Skeletal muscle tissue (tissue), 4 donors: ENCODE data around the gene ATP11C. TPM values are rescaled to one million over a fixed set of nuclear protein-coding genes. Genes with fewer than 3 reads are reported as not detected.
"Not testable (repeated sequence)": the region's sequence is repeated elsewhere in the genome, so short reads cannot be mapped to it uniquely, and the experiment has no call there.

Experiments
- H3K27ac ChIP-seq: one replicate; pipeline ENCODE4 v1.7.0; 2013; ENCODE audit warnings: mild to moderate bottlenecking, low read depth, low read length, inconsistent platforms
- H3K27me3 ChIP-seq, 3 donors: one replicate each; pipeline ENCODE4 v1.7.0; 2013; ENCODE audit warnings: low read length in 3 of 3; ENCODE audit not compliant: control insufficient read depth in 3 of 3, insufficient read depth in 3 of 3
- H3K36me3 ChIP-seq, 3 donors: one replicate each; pipeline ENCODE4 v1.7.0; 2013; ENCODE audit warnings: low read length in 3 of 3; ENCODE audit not compliant: control insufficient read depth in 3 of 3, insufficient read depth in 3 of 3
- H3K4me1 ChIP-seq, 3 donors: one replicate each; pipeline ENCODE4 v1.7.0; 2013; ENCODE audit warnings: low read length in 3 of 3, mild to moderate bottlenecking in 3 of 3; ENCODE audit not compliant: control insufficient read depth in 3 of 3, insufficient read depth in 3 of 3
- H3K4me3 ChIP-seq, 3 donors: one replicate each; pipeline ENCODE4 v1.7.0; 2013; ENCODE audit warnings: low read length in 3 of 3
- H3K9ac ChIP-seq, 3 donors: one replicate each; pipeline ENCODE4 v1.7.0; 2013; ENCODE audit warnings: low read length in 3 of 3, mild to moderate bottlenecking in 3 of 3, moderate library complexity in 2 of 3, low read depth in 1 of 3
- H3K9me3 ChIP-seq, 3 donors: one replicate each; pipeline ENCODE4 v1.7.0; 2013; ENCODE audit warnings: low read length in 3 of 3; ENCODE audit not compliant: control insufficient read depth in 3 of 3
- total RNA-seq: library from RNA; depleted of rRNA; stranded (reverse); fragments of >200 nt; gene quantifications from one replicate; pipeline ENCODE4 v1.2.3, GENCODE V29; 2014
- donor health status: Osteomylitis.

Gene ATP11C
- total RNA-seq, 1 donor from 2014 or later: 17.7 TPM

DNA sequence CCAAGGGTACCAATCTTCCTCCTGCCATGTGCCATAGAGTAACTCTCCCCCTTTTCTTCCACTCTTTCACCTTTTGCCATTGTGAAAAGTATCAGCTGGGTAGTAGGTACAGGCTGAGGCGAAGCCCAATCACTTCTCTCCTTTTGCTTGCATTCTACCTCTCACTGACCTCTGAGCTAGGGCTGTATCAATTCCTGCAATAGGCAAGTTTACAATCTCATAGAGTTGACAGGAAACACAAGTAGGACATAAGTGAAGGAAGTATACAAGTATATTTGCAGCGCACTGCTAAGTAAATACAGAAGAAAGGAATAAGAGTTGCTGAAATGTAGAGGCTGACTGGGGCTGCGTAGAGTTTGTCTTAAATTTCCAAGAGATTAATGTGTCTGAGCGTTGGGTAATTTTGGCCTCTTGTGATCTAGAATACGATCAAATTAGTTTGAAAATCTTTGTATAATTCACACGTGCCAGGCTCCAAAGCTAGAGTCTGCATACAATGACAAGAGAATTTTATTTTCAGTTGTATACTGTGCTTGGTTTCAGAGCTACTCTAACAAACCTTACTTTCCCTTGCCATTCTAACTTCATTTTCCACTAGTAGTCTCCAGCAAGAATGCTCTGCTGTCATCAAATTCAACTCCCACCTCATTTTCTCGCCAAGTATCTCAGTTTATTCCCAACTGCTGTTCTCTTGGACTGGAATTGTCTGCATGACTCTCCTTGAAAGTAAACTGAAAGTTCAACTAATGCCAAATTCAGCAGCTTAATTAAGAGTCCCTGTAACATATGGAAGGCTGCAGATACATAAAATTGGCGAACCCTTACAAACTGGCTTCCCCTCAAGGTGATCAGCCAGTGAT lies 90.3 kb downstream of the ATP11C start:
- no peaks in the 10 kb centered on the region for H3K36me3 ChIP-seq
- peaks cover 0 to 3% (median 0%) of the 10 kb centered on the region in 3 donors for H3K4me1 ChIP-seq
- H3K9me3 ChIP-seq: no peaks in the 10 kb centered on the region
- no peak overlapping the region for H3K27ac ChIP-seq
- no peak overlapping the region for H3K9ac ChIP-seq
- no peaks in the 10 kb centered on the region for H3K27me3 ChIP-seq
- H3K4me3 ChIP-seq: no peak overlapping the region

DNA sequence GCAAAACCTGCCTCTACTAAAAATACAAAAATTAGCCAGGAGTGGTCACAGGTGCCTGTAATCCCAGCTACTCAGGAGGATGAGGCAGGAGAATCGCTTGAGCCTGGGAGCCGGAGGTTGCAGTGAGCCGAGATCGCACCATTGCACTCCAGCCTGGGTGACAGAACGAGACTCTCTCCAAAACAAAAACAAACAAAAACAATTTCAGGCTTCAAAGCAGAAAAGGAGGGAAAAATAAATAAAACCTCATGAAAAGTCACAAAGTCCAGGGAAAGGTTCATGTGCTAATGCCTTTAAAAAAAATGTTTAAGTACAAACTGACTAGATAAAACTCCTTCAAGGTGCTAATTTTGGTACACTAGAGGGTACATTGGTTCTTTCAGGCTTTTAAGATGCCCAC lies 96.5 kb downstream of the ATP11C start:
- not testable (repeated sequence) for H3K9ac ChIP-seq, H3K36me3 ChIP-seq, H3K9me3 ChIP-seq, H3K4me3 ChIP-seq, H3K27me3 ChIP-seq, H3K4me1 ChIP-seq, H3K27ac ChIP-seq

DNA sequence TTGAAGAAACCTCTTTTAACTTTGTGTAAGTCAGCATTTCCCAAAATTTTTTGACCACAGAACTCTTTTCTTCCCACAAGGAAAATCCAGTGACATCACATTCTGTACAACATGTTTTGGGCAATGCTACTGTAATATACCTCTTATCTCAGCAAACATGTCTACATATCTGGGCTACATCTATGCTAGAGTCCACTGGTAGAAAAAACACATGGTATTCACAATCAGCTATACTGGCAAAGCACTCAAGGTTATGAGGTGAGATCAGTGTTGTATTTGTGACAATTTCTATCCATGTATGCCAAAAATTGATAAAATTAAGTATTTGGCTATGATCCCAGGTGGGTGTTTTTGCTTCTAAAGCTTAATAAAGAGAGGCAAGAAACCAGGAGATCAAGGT lies 98.0 kb downstream of the ATP11C start:
- Histone ChIP-seq H3K9ac (no peak overlapping the region), H3K27ac (no peak overlapping the region), H3K4me3 (no peak overlapping the region), H3K9me3 (no peaks in the 10 kb centered on the region), H3K36me3 (no peaks in the 10 kb centered on the region), H3K4me1 (peaks cover 0 to 6% (median 0%) of the 10 kb centered on the region in 3 donors), H3K27me3 (no peaks in the 10 kb centered on the region)

DNA sequence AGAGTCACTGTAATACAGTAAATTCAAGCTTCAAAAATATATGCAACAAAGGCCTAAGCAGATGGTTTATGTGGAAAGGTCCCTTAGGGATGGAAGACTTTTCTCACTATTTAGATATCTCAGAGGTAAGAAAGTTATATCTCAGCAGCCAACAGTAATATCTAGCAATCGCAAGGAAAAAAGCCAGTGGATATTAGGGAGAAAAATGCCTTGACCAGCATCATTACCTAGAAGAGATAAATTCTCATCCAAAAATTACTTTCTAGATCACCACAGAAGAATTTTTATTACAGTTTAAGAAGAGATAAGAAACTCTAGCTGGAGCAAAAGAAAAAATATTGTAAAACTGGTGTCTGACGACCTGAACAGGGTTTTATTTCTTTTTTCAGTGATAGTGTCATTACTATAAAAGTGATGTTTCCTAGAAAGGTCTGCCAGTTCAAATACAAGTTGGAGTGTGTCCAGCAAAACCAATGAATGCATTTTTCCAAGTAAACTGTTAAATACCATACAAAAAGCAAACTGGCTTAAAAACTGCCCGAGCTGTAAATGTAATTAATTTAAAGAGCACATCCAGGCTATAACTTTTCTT lies 100.0 kb downstream of the ATP11C start:
- H3K4me3 ChIP-seq: no peak overlapping the region
- H3K4me1 ChIP-seq: peaks cover 0 to 6% (median 0%) of the 10 kb centered on the region in 3 donors
- no peaks in the 10 kb centered on the region for H3K9me3 ChIP-seq
- H3K27me3 ChIP-seq: no peaks in the 10 kb centered on the region
- H3K36me3 ChIP-seq: no peaks in the 10 kb centered on the region
- H3K9ac ChIP-seq: no peak overlapping the region
- no peak overlapping the region for H3K27ac ChIP-seq

DNA sequence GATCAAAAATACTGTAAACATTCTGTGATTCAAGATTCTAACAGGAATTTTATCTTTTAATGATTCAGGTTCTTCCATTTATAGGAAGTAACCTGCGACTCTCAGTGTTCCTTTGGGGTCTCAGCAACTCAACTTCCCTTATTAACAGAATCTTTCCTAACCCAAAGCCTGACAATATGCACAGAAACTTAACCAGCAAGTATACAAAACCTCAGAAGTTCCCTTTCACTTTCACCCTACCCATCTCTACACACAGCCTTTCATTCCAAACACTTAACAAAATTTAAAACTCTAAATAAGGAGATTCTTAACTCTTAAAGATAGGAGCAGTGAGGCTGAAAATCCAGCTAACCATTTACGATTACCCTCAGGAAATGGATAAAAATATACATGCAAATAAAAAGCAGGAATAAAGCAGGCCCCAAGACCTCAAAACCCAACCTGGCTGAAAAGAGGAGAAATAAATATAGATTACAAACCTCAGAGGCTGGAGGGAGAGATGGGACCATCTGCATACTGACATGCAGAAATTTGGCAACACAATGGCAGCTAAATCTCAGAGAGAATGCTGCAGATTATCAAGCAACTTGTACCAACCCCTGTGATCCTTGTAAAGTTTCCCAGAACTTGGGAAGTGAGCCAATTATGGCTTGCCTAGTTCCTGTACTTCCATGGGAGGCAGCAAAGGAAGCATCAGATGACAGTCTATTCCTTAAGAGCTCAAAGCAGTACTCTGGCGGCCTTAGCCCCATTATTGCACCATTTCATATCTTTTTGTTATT lies 101.0 kb downstream of the ATP11C start:
- no peak overlapping the region for H3K9ac ChIP-seq
- H3K9me3 ChIP-seq: no peaks in the 10 kb centered on the region
- peak overlapping the region; percentile 11 for H3K27ac ChIP-seq
- no peak overlapping the region for H3K4me3 ChIP-seq
- H3K27me3 ChIP-seq: no peaks in the 10 kb centered on the region
- H3K36me3 ChIP-seq: no peaks in the 10 kb centered on the region
- peaks cover 0 to 6% (median 0%) of the 10 kb centered on the region in 3 donors for H3K4me1 ChIP-seq

DNA sequence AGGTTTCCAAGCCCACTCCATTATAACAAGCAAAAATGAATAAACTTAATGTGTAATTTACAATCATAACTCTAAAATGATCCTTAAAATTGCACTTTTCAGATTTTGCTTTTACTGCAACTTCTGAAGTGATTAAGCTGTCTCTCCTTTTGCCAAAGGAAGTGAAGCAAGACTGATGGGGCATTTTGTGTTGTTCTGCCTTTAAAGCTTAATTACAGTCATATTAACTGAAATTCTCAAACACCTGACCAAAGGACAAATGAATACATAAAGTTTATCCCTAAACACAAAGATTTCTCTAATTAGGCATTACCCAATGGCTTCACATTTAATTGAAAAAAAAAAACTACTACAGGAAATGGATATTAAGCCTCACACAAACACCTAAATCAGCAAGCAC lies 101.8 kb downstream of the ATP11C start:
- H3K27ac ChIP-seq: no peak overlapping the region
- no peaks in the 10 kb centered on the region for H3K36me3 ChIP-seq
- no peak overlapping the region for H3K9ac ChIP-seq
- H3K27me3 ChIP-seq: no peaks in the 10 kb centered on the region
- H3K4me1 ChIP-seq: peaks cover 0 to 6% (median under 1%) of the 10 kb centered on the region in 3 donors
- no peak overlapping the region for H3K4me3 ChIP-seq
- H3K9me3 ChIP-seq: no peaks in the 10 kb centered on the region

DNA sequence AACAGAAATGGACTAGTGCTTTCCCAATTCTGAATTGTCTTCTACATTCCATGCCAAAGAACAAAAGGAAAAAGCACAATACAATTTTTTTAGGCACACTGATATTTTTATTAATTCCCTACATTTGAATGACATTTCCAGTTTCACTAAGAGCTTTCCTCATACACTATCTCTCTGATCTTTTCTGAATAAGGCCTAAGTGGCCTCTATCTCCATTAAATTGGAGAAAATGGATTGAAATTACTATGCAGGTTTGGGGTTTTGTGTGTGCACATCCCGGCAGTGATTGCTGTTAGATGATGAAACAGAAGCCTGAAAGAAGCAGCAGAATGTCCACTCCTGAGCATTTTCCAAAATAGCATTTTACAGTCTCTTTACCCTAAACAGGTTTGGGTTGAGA lies 104.0 kb downstream of the ATP11C start:
- Histone ChIP-seq H3K9me3 (no peaks in the 10 kb centered on the region), H3K4me1 (peaks cover 0 to 9% (median 4%) of the 10 kb centered on the region in 3 donors)

DNA sequence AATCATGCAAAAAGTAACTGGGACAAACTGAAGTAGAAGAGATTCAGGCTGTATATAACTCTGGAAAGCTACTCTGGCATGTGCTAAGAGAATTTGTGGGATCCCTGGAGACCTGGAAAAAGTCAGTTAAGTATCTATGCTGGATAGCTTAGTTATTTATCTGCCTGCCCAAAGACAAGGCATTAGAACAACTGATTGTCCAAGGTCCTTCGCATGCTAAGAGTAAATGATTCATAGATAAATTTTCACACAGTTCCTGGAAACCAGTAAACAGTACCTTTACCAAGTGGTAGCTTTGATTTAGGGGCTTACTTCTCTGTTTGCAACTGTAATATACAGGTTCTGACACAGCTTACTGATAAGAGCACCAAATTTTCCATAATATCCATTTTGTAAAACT lies 104.8 kb downstream of the ATP11C start:
- Histone ChIP-seq H3K4me1 (peaks cover 0 to 9% (median 4%) of the 10 kb centered on the region in 3 donors), H3K27me3 (no peaks in the 10 kb centered on the region), H3K36me3 (no peaks in the 10 kb centered on the region), H3K9ac (no peak overlapping the region), H3K4me3 (no peak overlapping the region), H3K9me3 (no peaks in the 10 kb centered on the region), H3K27ac (no peak overlapping the region)

More for the DNA sequence above, 104.0 kb downstream of the ATP11C start:
- no peak overlapping the region for H3K27ac ChIP-seq
- H3K36me3 ChIP-seq: no peaks in the 10 kb centered on the region
- H3K9ac ChIP-seq: no peak overlapping the region
- no peaks in the 10 kb centered on the region for H3K27me3 ChIP-seq
- no peak overlapping the region for H3K4me3 ChIP-seq

DNA sequence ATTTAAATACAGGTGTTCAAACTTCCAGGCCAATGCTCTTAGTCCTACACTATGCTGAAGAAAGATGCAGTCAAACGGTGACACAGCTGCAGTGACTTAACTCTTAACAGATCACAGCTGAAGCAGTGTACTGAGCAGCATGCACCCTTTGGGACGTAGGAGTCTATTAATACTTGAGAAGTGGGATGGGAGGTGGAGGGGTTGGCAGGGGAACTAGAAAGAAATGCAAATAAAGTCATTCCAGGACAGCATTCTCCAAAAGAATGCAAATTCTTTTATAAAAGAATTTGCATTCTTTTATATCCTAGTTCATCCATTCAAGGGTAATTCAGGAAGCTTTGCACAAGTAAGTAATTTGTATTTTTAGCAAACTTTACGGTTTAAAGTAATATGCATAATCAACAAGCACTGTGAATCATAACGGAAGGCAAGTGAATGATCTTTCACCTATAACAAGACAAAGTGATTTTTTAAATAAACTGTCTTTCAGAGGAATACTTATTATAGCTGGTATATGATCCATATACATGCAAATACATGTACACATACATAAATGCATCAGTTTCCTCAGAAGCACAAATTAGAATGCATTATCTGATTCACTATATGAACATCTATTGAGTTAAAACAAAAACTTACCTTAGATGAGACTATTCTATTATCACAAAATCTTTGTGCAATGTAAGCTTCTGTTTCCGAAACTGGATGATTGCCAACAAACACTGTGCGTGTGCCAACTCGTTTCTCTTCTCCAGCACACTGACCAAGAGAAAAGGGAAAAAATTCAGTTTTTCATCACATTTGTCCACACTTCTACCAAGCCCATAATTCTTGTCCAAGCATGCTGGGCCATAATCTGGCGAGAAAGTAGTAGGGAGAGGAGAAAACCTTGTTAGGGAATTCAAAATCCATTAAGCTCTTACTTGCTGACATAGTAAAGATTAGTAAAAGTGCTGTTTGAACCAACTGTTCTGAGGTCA lies 106.5 kb downstream of the ATP11C start:
- Histone ChIP-seq H3K4me1 (peaks cover 0 to 6% (median 4%) of the 10 kb centered on the region in 3 donors), H3K36me3 (no peaks in the 10 kb centered on the region), H3K9ac (no peak overlapping the region), H3K27ac (no peak overlapping the region), H3K4me3 (no peak overlapping the region), H3K27me3 (no peaks in the 10 kb centered on the region), H3K9me3 (no peaks in the 10 kb centered on the region)
